ENCODE measurements around the gene LGR6.

LGR6 gene

GRCh38 chr1:202202500-202203168 lies 9.0 kb downstream of the LGR6 start:
- DNase-seq, result peak in 1 of 2 experiments; percentile 15

GRCh38 chr1:202203238-202204039 lies 9.8 kb downstream of the LGR6 start:
- DNase-seq, result no peak

- DNase-seq, result no peak
Observed at GRCh38 chr1:202204065-202204464, 10.5 kb downstream of the LGR6 start.

GRCh38 chr1:202205523-202206190 lies 12.1 kb downstream of the LGR6 start:
- DNase-seq, result no peak

GRCh38 chr1:202207292-202207691 lies 13.7 kb downstream of the LGR6 start:
- peak; percentile 49 to 82 for DNase-seq

- DNase-seq, result no peak
Observed at GRCh38 chr1:202208351-202208857, 14.8 kb downstream of the LGR6 start.

- DNase-seq, result peak; percentile 48 to 74
Observed at GRCh38 chr1:202210385-202210784, 16.8 kb downstream of the LGR6 start.

GRCh38 chr1:202210969-202211368 lies 17.4 kb downstream of the LGR6 start:
- DNase-seq, result no peak

- no peak for DNase-seq
Observed at GRCh38 chr1:202212787-202213186, 19.2 kb downstream of the LGR6 start.

- no peak for DNase-seq
Observed at GRCh38 chr1:202213361-202214088, 19.9 kb downstream of the LGR6 start.

GRCh38 chr1:202214089-202214843 lies 20.7 kb downstream of the LGR6 start:
- DNase-seq, result no peak

GRCh38 chr1:202215472-202216130 lies 22.0 kb downstream of the LGR6 start:
- no peak for DNase-seq

- no peak for DNase-seq
Observed at GRCh38 chr1:202216691-202217090, 23.1 kb downstream of the LGR6 start.

- DNase-seq, result no peak
Observed at GRCh38 chr1:202217516-202217915, 23.9 kb downstream of the LGR6 start.

GRCh38 chr1:202217951-202218350 lies 24.4 kb downstream of the LGR6 start:
- DNase-seq, result no peak

GRCh38 chr1:202220733-202221132 lies 27.1 kb downstream of the LGR6 start:
- no peak for DNase-seq

- no peak for DNase-seq
Observed at GRCh38 chr1:202221911-202222909, 28.6 kb downstream of the LGR6 start.

- no peak for DNase-seq
Observed at GRCh38 chr1:202223121-202223860, 29.7 kb downstream of the LGR6 start.

GRCh38 chr1:202224453-202224852 lies 30.9 kb downstream of the LGR6 start:
- DNase-seq, result no peak

GRCh38 chr1:202225131-202225530 lies 31.5 kb downstream of the LGR6 start:
- DNase-seq, result no peak

Measured in NCI-H446 (cell line).